Activated T-cell treated with anti-CD3 and anti-CD28 coated beads, Interleukin-2, amount 50 U/mL, for 4 hours (primary cell): ENCODE data around the gene HLA-DQA1. TPM values are rescaled to one million over a fixed set of nuclear protein-coding genes. Genes with fewer than 3 reads are reported as not detected.
"Not testable (repeated sequence)": the region's sequence is repeated elsewhere in the genome, so short reads cannot be mapped to it uniquely, and the experiment has no call there.

Experiments
- ATAC-seq, 2 donors: fragments of 200-7000 bp; cut with Tn5 transposase; one replicate each; pipeline ENCODE4 v1.10.0; 2021
- DNase-seq: peaks from one replicate; pipeline ENCODE4 v3.0.0-alpha.2; 2020
- H3K27me3 Mint-ChIP-seq: one replicate; pipeline ENCODE4 v1.8.0; 2021; ENCODE audit warnings: low read depth, mixed read lengths
- H3K36me3 Mint-ChIP-seq: one replicate; pipeline ENCODE4 v1.8.0; 2022; ENCODE audit warnings: mixed read lengths; ENCODE audit not compliant: insufficient read depth
- H3K4me1 Mint-ChIP-seq: one replicate; pipeline ENCODE4 v1.8.0; 2021; ENCODE audit warnings: low read depth, mixed read lengths
- H3K4me3 Mint-ChIP-seq: one replicate; pipeline ENCODE4 v1.8.0; 2021; ENCODE audit warnings: mild to moderate bottlenecking, moderate library complexity, mixed read lengths
- H3K9me3 Mint-ChIP-seq: one replicate; pipeline ENCODE4 v1.8.0; 2021; ENCODE audit warnings: mixed read lengths
- total RNA-seq, 3 donors: library from RNA; stranded (reverse); gene quantifications; one replicate each; pipeline ENCODE4 v1.2.1, GENCODE V29; 2021

HLA-DQA1 gene
- total RNA-seq: 10 to 100 TPM in 1 of 3 donors, 1 to 10 TPM in 2; 6.6 to 13.1 (median 6.7) TPM

DNA sequence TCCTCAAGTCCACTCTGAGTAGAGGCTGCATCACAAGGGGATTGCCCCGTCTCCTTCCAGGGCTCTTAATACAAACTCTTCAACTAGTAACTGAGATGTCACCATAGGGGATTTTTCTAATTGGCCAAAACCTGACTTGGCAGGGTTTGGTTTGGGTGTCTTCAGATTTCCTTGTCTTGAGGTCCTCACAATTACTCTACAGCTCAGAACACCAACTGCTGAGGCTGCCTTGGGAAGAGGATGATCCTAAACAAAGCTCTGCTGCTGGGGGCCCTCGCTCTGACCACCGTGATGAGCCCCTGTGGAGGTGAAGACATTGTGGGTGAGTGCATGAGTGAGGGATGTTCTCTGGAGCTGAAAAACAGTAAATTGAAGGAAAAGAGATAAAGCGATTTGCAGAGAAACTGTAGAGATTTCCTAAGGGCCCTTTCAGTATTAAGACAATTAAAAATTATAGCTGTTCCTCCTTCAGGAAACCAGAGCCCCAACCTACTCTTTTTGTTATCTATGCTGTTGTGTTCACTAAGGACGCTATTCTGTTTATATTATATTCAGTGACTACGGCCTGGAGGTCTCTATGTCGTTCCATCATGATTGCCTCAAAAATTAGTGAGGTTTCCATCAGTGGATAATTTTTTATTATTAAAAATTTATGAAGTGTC, at the start of gene HLA-DQA1:
Gene HLA-DQA1, plus strand, starts transcription at position 188 of the 662 bp plus-strand sequence. Its CDS starts 53 bp downstream, at position 241.
- peaks cover 25% of the 10 kb centered on the region for H3K4me1 Mint-ChIP-seq
- peak within 1 kb of the TSS; percentile 77 for H3K4me3 Mint-ChIP-seq
- no peaks in the 10 kb centered on the region for H3K36me3 Mint-ChIP-seq
- ATAC-seq (peak; percentile 43 to 67), DNase-seq (no peak)
- no peaks in the 10 kb centered on the region for H3K9me3 Mint-ChIP-seq
- H3K27me3 Mint-ChIP-seq: no peaks in the 10 kb centered on the region

GRCh38 chr6:32588156-32588555, 49.0 kb upstream of the HLA-DQA1 start:
- Mint-ChIP-seq H3K4me1 (peaks cover 28% of the 10 kb centered on the region), H3K36me3 (no peaks in the 10 kb centered on the region), H3K9me3 (no peaks in the 10 kb centered on the region), H3K4me3 (peak overlapping the region; percentile 51), H3K27me3 (peaks cover 5% of the 10 kb centered on the region)
- ATAC-seq (no peak), DNase-seq (no peak)

- DNase-seq: no peak
- H3K36me3 Mint-ChIP-seq: no peaks in the 10 kb centered on the region
- H3K27me3 Mint-ChIP-seq: peaks cover 5% of the 10 kb centered on the region
- peaks cover 24% of the 10 kb centered on the region for H3K4me1 Mint-ChIP-seq
- H3K9me3 Mint-ChIP-seq: no peaks in the 10 kb centered on the region
- peak within 1 kb of the TSS; percentile 68 for H3K4me3 Mint-ChIP-seq
- peak; percentile 98 to 99 for ATAC-seq
These were observed 47.4 kb upstream of the HLA-DQA1 start, which contains the start of gene HLA-DRB1 for GRCh38 chr6:32589596-32590449. HLA-DRB1 (minus strand) TSS chr6:32589848; CDS start chr6:32589742, 106 bp downstream.

DNA sequence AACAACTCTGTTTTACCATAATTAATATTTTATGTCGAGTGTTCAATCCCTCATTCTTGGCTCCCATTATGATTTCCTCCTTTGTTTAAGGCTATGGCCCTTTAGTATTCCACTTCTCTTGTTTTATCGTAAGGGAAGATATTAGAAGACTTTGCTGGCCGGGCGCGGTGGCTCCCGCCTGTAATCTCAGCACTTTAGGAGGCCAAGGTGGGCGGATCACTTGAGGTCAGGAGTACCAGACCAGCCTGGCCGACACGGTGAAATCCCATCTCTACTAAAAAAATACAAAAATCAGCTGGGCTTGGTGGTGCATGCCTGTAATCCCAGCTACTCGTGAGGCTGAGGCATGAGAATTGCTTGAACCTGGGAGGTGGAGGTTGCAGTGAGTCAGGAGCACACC, 46.5 kb upstream of the HLA-DQA1 start:
- H3K36me3 Mint-ChIP-seq, H3K4me3 Mint-ChIP-seq, H3K27me3 Mint-ChIP-seq: not testable (repeated sequence)

DNA sequence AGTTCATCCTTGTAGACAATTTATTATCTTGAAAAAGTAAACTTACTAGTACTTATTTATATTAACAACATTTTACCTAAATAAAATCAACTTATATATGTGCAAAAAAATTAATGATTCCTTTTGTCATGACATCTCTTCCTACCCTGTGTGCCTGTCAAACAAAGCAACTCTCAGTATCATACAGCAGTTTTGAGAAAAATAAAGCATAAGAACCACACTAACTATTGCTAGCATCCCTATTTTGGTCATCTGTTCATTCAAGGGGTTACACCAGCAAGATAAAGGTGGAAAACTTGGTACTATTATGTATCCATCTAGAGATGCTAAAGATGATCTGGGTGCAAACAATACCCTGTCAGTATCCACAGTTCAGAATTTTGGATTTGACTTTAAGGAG, 40.2 kb upstream of the HLA-DQA1 start:
- Mint-ChIP-seq H3K4me3 (no peak overlapping the region), H3K9me3 (no peaks in the 10 kb centered on the region), H3K4me1 (no peaks in the 10 kb centered on the region), H3K27me3 (no peaks in the 10 kb centered on the region), H3K36me3 (no peaks in the 10 kb centered on the region)
- ATAC-seq (no peak), DNase-seq (no peak)

More for the DNA sequence above, 46.5 kb upstream of the HLA-DQA1 start:
- DNase-seq, H3K9me3 Mint-ChIP-seq, ATAC-seq: not testable (repeated sequence)
- H3K4me1 Mint-ChIP-seq: peaks cover 20% of the 10 kb centered on the region

DNA sequence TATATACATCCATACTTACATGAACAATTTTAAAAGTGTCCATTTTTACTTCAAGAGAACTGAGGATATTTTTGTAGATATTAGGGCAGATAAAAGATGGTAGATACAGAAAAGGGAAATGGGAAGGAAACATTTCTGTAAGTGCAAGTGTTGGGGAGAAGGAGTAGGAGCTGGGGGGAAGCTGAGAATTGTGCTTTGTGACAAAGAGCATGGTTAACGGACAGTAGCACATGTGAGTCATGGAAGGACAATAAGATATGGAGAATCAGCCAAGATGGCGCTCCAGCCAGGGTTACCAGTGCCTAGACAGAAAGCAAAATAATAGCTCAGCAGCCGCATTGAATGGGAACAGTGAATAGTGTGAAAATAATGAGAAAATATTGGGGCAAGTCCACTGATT, 34.8 kb upstream of the HLA-DQA1 start:
- no peak for ATAC-seq
- no peaks in the 10 kb centered on the region for H3K9me3 Mint-ChIP-seq
- no peaks in the 10 kb centered on the region for H3K36me3 Mint-ChIP-seq
- no peak overlapping the region for H3K4me3 Mint-ChIP-seq
- peaks cover 22% of the 10 kb centered on the region for H3K4me1 Mint-ChIP-seq
- DNase-seq: no peak
- H3K27me3 Mint-ChIP-seq: peaks cover under 1% of the 10 kb centered on the region

DNA sequence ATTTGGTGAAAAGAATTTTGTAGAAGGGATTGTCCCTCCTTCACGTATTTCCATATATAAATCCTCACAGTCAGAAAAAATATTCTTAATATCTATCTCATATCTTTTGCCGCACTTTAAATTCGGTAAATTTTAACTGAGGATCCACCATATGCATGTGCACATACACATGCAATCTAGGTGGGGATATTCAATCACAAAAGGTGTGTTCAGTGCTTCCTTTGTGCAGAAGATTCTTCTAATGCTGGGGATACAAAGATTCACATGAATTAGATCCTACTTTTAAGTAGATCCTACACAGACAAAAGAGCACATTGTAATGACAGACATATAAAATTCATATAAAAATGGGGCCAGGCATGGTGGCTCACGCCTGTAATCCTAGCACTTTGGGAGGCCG, 34.0 kb upstream of the HLA-DQA1 start:
- Mint-ChIP-seq H3K4me3 (no peak overlapping the region), H3K27me3 (peaks cover 3% of the 10 kb centered on the region), H3K9me3 (no peaks in the 10 kb centered on the region), H3K36me3 (no peaks in the 10 kb centered on the region), H3K4me1 (peaks cover 26% of the 10 kb centered on the region)
- DNase-seq: no peak
- ATAC-seq: no peak

- no peaks in the 10 kb centered on the region for H3K36me3 Mint-ChIP-seq
- no peaks in the 10 kb centered on the region for H3K9me3 Mint-ChIP-seq
- H3K4me1 Mint-ChIP-seq: peaks cover 30% of the 10 kb centered on the region
- DNase-seq (no peak), ATAC-seq (no peak)
- H3K27me3 Mint-ChIP-seq: peaks cover 3% of the 10 kb centered on the region
- peak overlapping the region; percentile 7 for H3K4me3 Mint-ChIP-seq
These were observed 33.3 kb upstream of the HLA-DQA1 start for GRCh38 chr6:32603888-32604287.

GRCh38 chr6:32604434-32604877, 32.8 kb upstream of the HLA-DQA1 start:
- Mint-ChIP-seq H3K9me3 (no peaks in the 10 kb centered on the region), H3K4me3 (peak overlapping the region; percentile 7), H3K36me3 (no peaks in the 10 kb centered on the region), H3K27me3 (peaks cover 3% of the 10 kb centered on the region), H3K4me1 (peaks cover 30% of the 10 kb centered on the region)
- ATAC-seq: no peak
- DNase-seq: no peak

DNA sequence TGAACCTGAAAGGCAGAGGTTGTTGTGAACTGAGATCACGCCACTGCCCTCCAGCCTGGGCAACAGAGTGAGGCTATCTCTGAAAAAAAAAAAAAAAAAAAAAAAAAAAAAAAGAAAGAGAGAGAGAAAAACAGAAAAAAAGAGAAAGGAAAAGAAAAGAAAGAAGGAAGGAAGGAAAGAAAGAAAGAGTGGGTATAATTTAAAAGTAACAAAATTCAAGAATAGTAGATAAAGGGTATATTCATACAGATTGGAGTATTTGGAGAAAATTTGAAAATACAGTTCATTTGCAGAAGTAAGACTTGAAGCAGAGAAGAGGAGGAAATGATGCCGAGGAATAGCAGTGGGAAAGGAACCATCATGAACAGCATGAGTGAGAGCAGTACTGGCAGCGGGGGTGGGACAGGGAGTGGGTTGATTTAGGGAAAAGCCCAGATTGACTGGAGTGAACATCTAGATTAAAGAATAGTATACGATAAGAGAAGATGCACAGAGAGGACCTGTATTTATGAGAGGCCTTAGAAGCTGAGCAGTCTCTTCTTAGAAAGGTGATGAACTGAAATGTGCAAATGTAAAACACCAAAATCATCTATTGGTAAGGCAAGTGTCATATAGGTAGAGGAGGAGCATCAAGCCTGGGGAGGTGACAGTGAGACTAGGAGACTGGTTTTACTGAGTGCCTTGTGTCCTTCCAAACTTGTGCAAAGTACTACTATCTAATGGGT, 29.8 kb upstream of the HLA-DQA1 start:
- peaks cover 3% of the 10 kb centered on the region for H3K27me3 Mint-ChIP-seq
- ATAC-seq (no peak), DNase-seq (no peak)
- peaks cover 27% of the 10 kb centered on the region for H3K4me1 Mint-ChIP-seq
- H3K36me3 Mint-ChIP-seq: no peaks in the 10 kb centered on the region
- no peak overlapping the region for H3K4me3 Mint-ChIP-seq
- H3K9me3 Mint-ChIP-seq: no peaks in the 10 kb centered on the region

- DNase-seq: no peak
- H3K9me3 Mint-ChIP-seq: no peaks in the 10 kb centered on the region
- no peaks in the 10 kb centered on the region for H3K36me3 Mint-ChIP-seq
- peaks cover 24% of the 10 kb centered on the region for H3K4me1 Mint-ChIP-seq
- H3K27me3 Mint-ChIP-seq: peaks cover 3% of the 10 kb centered on the region
- H3K4me3 Mint-ChIP-seq: no peak overlapping the region
- no peak for ATAC-seq
These were observed 29.3 kb upstream of the HLA-DQA1 start for GRCh38 chr6:32607988-32608298.

- no peak for DNase-seq
- no peaks in the 10 kb centered on the region for H3K36me3 Mint-ChIP-seq
- peaks cover 22% of the 10 kb centered on the region for H3K4me1 Mint-ChIP-seq
- H3K9me3 Mint-ChIP-seq: no peaks in the 10 kb centered on the region
- ATAC-seq: no peak
- no peak overlapping the region for H3K4me3 Mint-ChIP-seq
- peaks cover 3% of the 10 kb centered on the region for H3K27me3 Mint-ChIP-seq
These were observed 28.8 kb upstream of the HLA-DQA1 start for GRCh38 chr6:32608362-32608761.

DNA sequence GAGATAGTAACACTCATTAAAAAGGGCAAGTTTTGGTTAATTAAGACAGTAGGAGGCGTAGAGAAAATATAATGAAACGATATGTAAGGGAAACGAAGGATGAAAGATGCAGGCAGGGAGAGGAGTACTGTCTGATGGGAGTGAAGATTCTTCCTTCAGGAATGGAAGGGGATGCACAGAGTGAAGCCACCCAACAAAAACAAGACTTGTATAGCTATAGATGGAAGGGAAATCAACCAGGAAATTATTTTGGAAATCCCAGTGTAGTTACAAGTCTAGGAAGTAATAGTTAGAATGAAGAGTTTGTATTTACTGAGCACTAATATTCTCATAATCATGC, 27.8 kb upstream of the HLA-DQA1 start:
- ATAC-seq (no peak), DNase-seq (no peak)
- H3K9me3 Mint-ChIP-seq: no peaks in the 10 kb centered on the region
- peaks cover 18% of the 10 kb centered on the region for H3K4me1 Mint-ChIP-seq
- H3K27me3 Mint-ChIP-seq: peaks cover 3% of the 10 kb centered on the region
- no peaks in the 10 kb centered on the region for H3K36me3 Mint-ChIP-seq
- peak overlapping the region; percentile 19 for H3K4me3 Mint-ChIP-seq
